Subcutaneous abdominal adipose tissue (tissue), 5 donors: ENCODE measurements around the gene SLC22A6.

Experiments used
- H3K27ac ChIP-seq: one replicate; pipeline ENCODE4 v1.7.0; 2013; ENCODE audit warnings: low read depth, mild to moderate bottlenecking, inconsistent platforms, low read length, moderate library complexity
- H3K27me3 ChIP-seq, 5 donors: one replicate each; pipeline ENCODE4 v1.7.0; 2013; ENCODE audit warnings: low read length in 5 of 5, inconsistent platforms in 1 of 5; ENCODE audit not compliant: control insufficient read depth in 5 of 5, insufficient read depth in 4 of 5
- H3K36me3 ChIP-seq, 5 donors: one replicate each; pipeline ENCODE4 v1.7.0; 2013; ENCODE audit warnings: low read length in 5 of 5; ENCODE audit not compliant: control insufficient read depth in 5 of 5, insufficient read depth in 5 of 5
- H3K4me1 ChIP-seq, 5 donors: one replicate each; pipeline ENCODE4 v1.7.0; 2013; ENCODE audit warnings: low read length in 5 of 5, mild to moderate bottlenecking in 3 of 5, moderate library complexity in 1 of 5; ENCODE audit not compliant: control insufficient read depth in 5 of 5, insufficient read depth in 5 of 5
- H3K4me3 ChIP-seq, 5 donors: one replicate each; pipeline ENCODE4 v1.7.0; 2013; ENCODE audit warnings: low read length in 5 of 5, low read depth in 1 of 5
- H3K9ac ChIP-seq, 5 donors: one replicate each; pipeline ENCODE4 v1.7.0; 2013; ENCODE audit warnings: low read length in 5 of 5, mild to moderate bottlenecking in 4 of 5, moderate library complexity in 3 of 5
- H3K9me3 ChIP-seq, 5 donors: one replicate each; pipeline ENCODE4 v1.7.0; 2013; ENCODE audit warnings: low read length in 5 of 5; ENCODE audit not compliant: control insufficient read depth in 5 of 5
- donor health status: healthy.
- donor health status: healthy.
- donor health status: healthy.
- donor health status: healthy.
- donor health status: healthy.

SLC22A6 gene

DNA sequence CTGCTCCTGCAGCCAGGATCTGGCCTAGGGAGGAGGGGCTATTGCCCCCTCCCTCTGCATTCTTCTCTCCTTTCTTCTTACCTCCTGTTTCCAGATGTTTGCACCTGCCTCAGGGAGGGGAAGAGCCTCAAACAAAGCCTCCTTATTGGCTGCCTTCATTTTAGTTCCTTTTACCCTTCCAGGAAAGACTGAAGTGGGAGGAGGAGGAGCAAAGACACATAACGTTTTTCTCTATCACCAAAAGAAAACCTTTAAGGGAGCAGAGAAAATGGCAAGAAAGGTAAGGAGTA is 50.3 kb downstream of the SLC22A6 start:
- Histone ChIP-seq H3K4me1 (no peaks in the 10 kb centered on the region), H3K9me3 (no peaks in the 10 kb centered on the region), H3K9ac (no peak overlapping the region), H3K4me3 (no peak overlapping the region), H3K27ac (no peak overlapping the region), H3K36me3 (no peaks in the 10 kb centered on the region), H3K27me3 (peaks cover 0 to 12% (median 5%) of the 10 kb centered on the region in 5 donors)

DNA sequence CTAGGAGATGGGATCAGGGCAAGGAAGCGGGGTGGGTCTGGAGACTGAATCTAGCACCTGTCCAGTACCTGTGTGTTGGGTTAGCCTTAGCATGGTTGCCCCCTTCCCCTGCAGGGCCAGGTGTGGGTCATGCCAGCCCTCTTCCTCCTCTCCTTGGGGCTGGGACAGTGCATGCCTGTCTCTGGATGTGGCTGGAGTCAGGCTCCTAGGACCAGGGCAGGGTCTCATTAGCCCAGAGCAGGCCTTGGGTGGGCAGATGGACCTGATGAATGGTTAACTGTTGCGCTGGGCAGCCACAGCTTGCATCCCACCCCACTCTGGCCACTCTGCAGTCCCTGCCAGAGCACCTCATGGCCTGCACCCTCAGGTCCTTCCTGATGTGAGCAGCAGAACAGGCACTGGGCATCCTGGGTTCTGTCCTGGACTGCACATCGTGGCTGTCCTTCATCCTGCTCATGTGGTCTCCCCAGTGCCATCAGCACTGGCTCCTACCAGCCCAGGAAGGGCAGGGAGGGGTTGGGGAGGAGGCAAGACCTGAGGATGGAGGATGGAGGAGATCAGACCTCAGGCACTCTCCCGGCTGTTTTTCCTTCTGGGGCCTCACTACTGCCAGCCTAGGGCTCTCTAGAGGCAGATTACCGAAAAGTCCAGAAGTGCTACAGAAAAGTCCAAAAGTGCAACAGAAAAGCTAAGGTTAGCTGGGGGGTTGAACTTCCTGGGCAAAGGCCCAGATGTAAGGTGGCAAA is 50.8 kb downstream of the SLC22A6 start:
- no peak overlapping the region for H3K4me3 ChIP-seq
- peaks cover 0 to 12% (median 5%) of the 10 kb centered on the region in 5 donors for H3K27me3 ChIP-seq
- no peak overlapping the region for H3K9ac ChIP-seq
- H3K36me3 ChIP-seq: no peaks in the 10 kb centered on the region
- no peak overlapping the region for H3K27ac ChIP-seq
- no peaks in the 10 kb centered on the region for H3K4me1 ChIP-seq
- H3K9me3 ChIP-seq: no peaks in the 10 kb centered on the region

GRCh38 chr11:62933285-62933684 is 51.5 kb downstream of the SLC22A6 start:
- no peak overlapping the region for H3K27ac ChIP-seq
- H3K27me3 ChIP-seq: peaks cover 0 to 17% (median 5%) of the 10 kb centered on the region in 5 donors
- H3K4me1 ChIP-seq: no peaks in the 10 kb centered on the region
- H3K9me3 ChIP-seq: no peaks in the 10 kb centered on the region
- H3K9ac ChIP-seq: no peak overlapping the region
- no peak overlapping the region for H3K4me3 ChIP-seq
- no peaks in the 10 kb centered on the region for H3K36me3 ChIP-seq

GRCh38 chr11:62931499-62932278 is 53.1 kb downstream of the SLC22A6 start:
- Histone ChIP-seq H3K27me3 (peaks cover 12 to 32% (median 15%) of the 10 kb centered on the region in 5 donors), H3K36me3 (no peaks in the 10 kb centered on the region), H3K9me3 (no peaks in the 10 kb centered on the region), H3K4me3 (no peak overlapping the region), H3K4me1 (peaks cover 0 to 3% (median 3%) of the 10 kb centered on the region in 5 donors), H3K27ac (no peak overlapping the region), H3K9ac (no peak overlapping the region)

GRCh38 chr11:62930666-62931065 is 54.1 kb downstream of the SLC22A6 start:
- Histone ChIP-seq H3K36me3 (no peaks in the 10 kb centered on the region), H3K9ac (no peak overlapping the region), H3K4me1 (peaks cover 3 to 14% (median 13%) of the 10 kb centered on the region in 5 donors), H3K27me3 (peaks cover 21 to 42% (median 23%) of the 10 kb centered on the region in 5 donors), H3K9me3 (no peaks in the 10 kb centered on the region), H3K27ac (no peak overlapping the region), H3K4me3 (no peak overlapping the region)

GRCh38 chr11:62930157-62930556 is 54.6 kb downstream of the SLC22A6 start:
- Histone ChIP-seq H3K27ac (no peak overlapping the region), H3K9ac (no peak overlapping the region), H3K36me3 (no peaks in the 10 kb centered on the region), H3K4me1 (peaks cover 3 to 17% (median 14%) of the 10 kb centered on the region in 5 donors), H3K9me3 (no peaks in the 10 kb centered on the region), H3K4me3 (no peak overlapping the region), H3K27me3 (peaks cover 26 to 47% (median 28%) of the 10 kb centered on the region in 5 donors)

GRCh38 chr11:62928011-62928410 is 56.8 kb downstream of the SLC22A6 start:
- Histone ChIP-seq H3K9ac (no peak overlapping the region), H3K4me3 (no peak overlapping the region), H3K4me1 (peaks cover 3 to 28% (median 25%) of the 10 kb centered on the region in 5 donors), H3K36me3 (no peaks in the 10 kb centered on the region), H3K27ac (no peak overlapping the region), H3K9me3 (no peaks in the 10 kb centered on the region), H3K27me3 (peaks cover 31 to 60% (median 40%) of the 10 kb centered on the region in 5 donors)

- Histone ChIP-seq H3K9ac (peak overlapping the region in 1 of 5 donors; percentile 35), H3K4me1 (peaks cover 3 to 28% (median 25%) of the 10 kb centered on the region in 5 donors), H3K27me3 (peaks cover 42 to 69% (median 46%) of the 10 kb centered on the region in 5 donors), H3K9me3 (no peaks in the 10 kb centered on the region), H3K27ac (no peak overlapping the region), H3K4me3 (peak overlapping the region in 3 of 5 donors; percentile 45 to 64 (median 55)), H3K36me3 (no peaks in the 10 kb centered on the region)
These were observed 57.9 kb downstream of the SLC22A6 start for GRCh38 chr11:62926680-62927455.
